GM20431 (cell line): Measurements from ENCODE around the gene FEZ2.
"Not testable (repeated sequence)": the region's sequence is repeated elsewhere in the genome, so short reads cannot be mapped to it uniquely, and the experiment has no call there.

ENCODE experiments used
- in situ Hi-C: fragments of 300-500 bp; cut with MseI, MboI; formaldehyde crosslinking; loops from one replicate; pipeline ENCODE4 v1.15.0; 2020; ENCODE audit warnings: low sequenced_read_pairs; ENCODE audit not compliant: unreplicated experiment

Gene FEZ2

GRCh38 chr2:36597532-36598377 lies at the start of gene FEZ2:
Gene FEZ2, minus strand, starts transcription at chr2:36598168. Its CDS starts 26 bp downstream, at chr2:36598142.
- in situ Hi-C loops: no loop called here

GRCh38 chr2:36634981-36635597 lies 37.1 kb upstream of the FEZ2 start:
- in situ Hi-C loops: no loop called here

- in situ Hi-C loops: no loop called here
Measured at GRCh38 chr2:36633470-36634092, 35.6 kb upstream of the FEZ2 start.

- in situ Hi-C loops: no loop called here
Measured at GRCh38 chr2:36626756-36627155, 28.8 kb upstream of the FEZ2 start.

- in situ Hi-C loops: no loop called here
Measured at GRCh38 chr2:36626071-36626470, 28.1 kb upstream of the FEZ2 start.

- in situ Hi-C loops: no loop called here
Measured at GRCh38 chr2:36625304-36625703, 27.3 kb upstream of the FEZ2 start.

GRCh38 chr2:36620321-36620720 lies 22.4 kb upstream of the FEZ2 start:
- in situ Hi-C loops: no loop called here

GRCh38 chr2:36618381-36618780 lies 20.4 kb upstream of the FEZ2 start:
- in situ Hi-C loops: no loop called here

- in situ Hi-C loops: no loop called here
Measured at GRCh38 chr2:36616947-36617346, 19.0 kb upstream of the FEZ2 start.

GRCh38 chr2:36615222-36615621 lies 17.3 kb upstream of the FEZ2 start:
- in situ Hi-C loops: no loop called here

GRCh38 chr2:36613801-36614200 lies 15.8 kb upstream of the FEZ2 start:
- in situ Hi-C loops: no loop called here

- in situ Hi-C loops: no loop called here
Measured at GRCh38 chr2:36611316-36611990, 13.5 kb upstream of the FEZ2 start.

GRCh38 chr2:36609507-36609906 lies 11.5 kb upstream of the FEZ2 start:
- in situ Hi-C loops: no loop called here

GRCh38 chr2:36607947-36608346 lies 10.0 kb upstream of the FEZ2 start:
- in situ Hi-C loops: no loop called here

GRCh38 chr2:36606925-36607324 lies 9.0 kb upstream of the FEZ2 start:
- in situ Hi-C loops: no loop called here

GRCh38 chr2:36605273-36605672 lies 7.3 kb upstream of the FEZ2 start:
- in situ Hi-C loops: no loop called here

GRCh38 chr2:36603629-36604028 lies 5.7 kb upstream of the FEZ2 start:
- in situ Hi-C loops: not testable (repeated sequence)

- in situ Hi-C loops: no loop called here
Measured at GRCh38 chr2:36597003-36597531, 901 bp downstream of the FEZ2 start.

- in situ Hi-C loops: no loop called here
Measured at GRCh38 chr2:36596397-36596796, 1.6 kb downstream of the FEZ2 start.

- in situ Hi-C loops: no loop called here
Measured at GRCh38 chr2:36594849-36595248, 3.1 kb downstream of the FEZ2 start.
